Spinal cord (tissue), 10 donors: Measurements from ENCODE around the gene NFIB. TPM values are rescaled to one million over a fixed set of nuclear protein-coding genes. Genes with fewer than 3 reads are reported as not detected.

Source experiments
- DNase-seq, 6 donors: peaks; one replicate each; pipeline versions ENCODE4 v3.0.0 to v3.0.0-alpha.2; 2013 to 2015; ENCODE audit warnings: low spot score in 6 of 6, low read depth in 4 of 6
- H3K27ac ChIP-seq: one replicate; pipeline ENCODE4 v1.5.1; 2013; ENCODE audit warnings: low read depth, low read length, control low read depth
- H3K27me3 ChIP-seq: one replicate; pipeline ENCODE4 v1.6.1; 2013; ENCODE audit warnings: low read length; ENCODE audit not compliant: control insufficient read depth, insufficient read depth
- H3K36me3 ChIP-seq: one replicate; pipeline ENCODE4 v1.6.1; 2013; ENCODE audit warnings: low read length; ENCODE audit not compliant: control insufficient read depth, insufficient read depth
- H3K4me1 ChIP-seq: one replicate; pipeline ENCODE4 v1.6.1; 2013; ENCODE audit warnings: low read length; ENCODE audit not compliant: control insufficient read depth, insufficient read depth
- H3K4me3 ChIP-seq: one replicate; pipeline ENCODE4 v1.5.1; 2013; ENCODE audit warnings: low read depth, low read length, control low read depth
- H3K9me3 ChIP-seq: one replicate; pipeline ENCODE4 v1.6.1; 2013; ENCODE audit warnings: low read length; ENCODE audit not compliant: control insufficient read depth, insufficient read depth
- WGBS: methylation state at CpG from one replicate; pipeline ENCODE4 v1.1.5; 2013; ENCODE audit warnings: missing lambda C conversion rate; ENCODE audit not compliant: insufficient coverage; 5-methylcytosine and 5-hydroxymethylcytosine counted together
- polyA plus RNA-seq, 2 donors: library from polyadenylated mRNA; unstranded; fragments of 120-200 nt; gene quantifications; one replicate each; pipeline ENCODE4 v1.2.1, GENCODE V29; 2013; ENCODE audit not compliant: insufficient read length in 2 of 2
- total RNA-seq, 2 donors: library from RNA; depleted of rRNA in 1 of 2; stranded (reverse); fragments of 120-200 nt in 1 of 2; fragments of >200 nt in 1 of 2; gene quantifications; one replicate each; pipeline versions ENCODE4 v1.2.3 to v1.2.4, GENCODE V29; 2013 to 2014
- donor health status: healthy.

Gene NFIB
- total and polyA plus RNA-seq, 4 donors: 56.4 to 97.5 (median 90.0) TPM

DNA sequence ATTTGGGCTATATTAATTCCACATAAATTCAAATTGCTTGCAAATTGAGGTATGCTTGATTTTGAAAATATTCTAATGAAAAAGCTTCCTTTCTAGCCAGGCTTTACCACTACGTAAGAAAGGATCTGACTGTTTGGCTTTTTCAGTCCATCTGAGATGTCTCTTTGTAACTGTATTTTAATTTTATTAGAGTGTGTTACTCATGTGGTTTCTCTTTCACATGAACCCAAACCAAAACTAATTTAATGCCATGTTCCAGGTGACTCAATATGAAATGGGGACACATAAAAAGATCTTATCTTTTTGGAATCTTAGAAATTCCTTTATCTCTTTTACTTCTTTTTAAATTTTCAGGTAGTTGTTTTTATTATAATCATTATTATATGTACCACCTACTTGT lies 85.3 kb downstream of the NFIB start:
- H3K36me3 ChIP-seq: peaks cover 3% of the 10 kb centered on the region
- no peak overlapping the region for H3K4me3 ChIP-seq
- no peaks in the 10 kb centered on the region for H3K27me3 ChIP-seq
- WGBS: no CpG with 5 or more reads among the region's 1 CpG
- H3K9me3 ChIP-seq: no peaks in the 10 kb centered on the region
- H3K4me1 ChIP-seq: peaks cover 8% of the 10 kb centered on the region
- H3K27ac ChIP-seq: no peak overlapping the region
- no peak for DNase-seq

DNA sequence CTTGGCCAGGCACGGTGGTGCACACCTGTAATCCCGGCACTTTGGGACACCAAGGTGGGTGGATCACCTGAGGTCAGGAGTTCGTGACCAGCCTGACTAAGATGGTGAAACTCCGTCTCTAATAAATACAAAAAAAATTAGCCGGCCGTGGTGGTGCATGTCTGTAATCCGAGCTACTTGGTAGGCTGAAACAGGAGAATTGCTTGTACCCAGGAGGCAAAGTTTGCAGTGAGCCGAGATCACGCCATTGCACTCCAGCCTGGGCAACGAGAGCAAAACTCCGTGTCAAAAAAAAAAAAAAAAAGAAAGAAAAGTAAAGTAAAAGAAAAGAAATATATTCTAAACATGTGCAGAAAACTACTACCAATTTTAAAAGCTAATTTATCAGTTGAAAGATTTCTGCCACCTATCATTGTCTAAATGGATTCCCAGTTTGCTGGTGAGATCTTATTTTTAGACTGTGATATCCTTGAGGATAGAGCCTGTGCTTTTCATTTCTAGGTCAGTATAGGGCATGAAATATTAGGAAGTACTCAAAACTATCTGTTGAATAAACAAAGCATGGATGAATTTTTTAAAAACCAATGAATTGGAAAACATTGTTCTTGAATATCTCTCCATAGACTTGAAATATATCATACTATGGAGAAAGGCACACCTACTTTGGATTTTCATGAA lies 86.9 kb downstream of the NFIB start:
- Histone ChIP-seq H3K36me3 (peaks cover 3% of the 10 kb centered on the region), H3K9me3 (no peaks in the 10 kb centered on the region), H3K27ac (no peak overlapping the region), H3K4me3 (no peak overlapping the region), H3K27me3 (no peaks in the 10 kb centered on the region), H3K4me1 (peaks cover 8% of the 10 kb centered on the region)
- DNase-seq: no peak
- 100% methylated on average over 1 of the region's 11 CpGs for WGBS

DNA sequence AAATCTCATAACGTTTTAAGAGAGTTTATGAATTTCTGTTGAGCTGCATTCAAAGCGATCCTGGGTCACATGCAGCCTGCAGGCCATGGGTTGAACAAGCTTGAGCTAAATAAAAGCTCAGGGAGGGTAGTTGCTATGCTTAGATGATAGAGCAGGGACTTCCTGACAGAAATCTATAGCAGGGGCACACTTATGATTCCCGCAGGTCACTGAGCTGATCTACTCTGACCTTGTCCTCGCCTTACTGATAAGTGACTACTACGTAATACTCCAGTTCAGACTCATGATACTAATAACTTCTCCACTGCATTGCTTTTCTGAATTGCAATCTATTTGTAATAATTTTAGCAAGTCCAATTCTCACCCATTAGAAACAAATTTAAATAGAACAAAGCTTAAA lies 90.9 kb downstream of the NFIB start:
- Histone ChIP-seq H3K36me3 (peaks cover 3% of the 10 kb centered on the region), H3K4me1 (peaks cover 3% of the 10 kb centered on the region), H3K27ac (no peak overlapping the region), H3K27me3 (no peaks in the 10 kb centered on the region), H3K4me3 (no peak overlapping the region), H3K9me3 (no peaks in the 10 kb centered on the region)
- 67% methylated on average over 2 of the region's 5 CpGs for WGBS
- DNase-seq: no peak

DNA sequence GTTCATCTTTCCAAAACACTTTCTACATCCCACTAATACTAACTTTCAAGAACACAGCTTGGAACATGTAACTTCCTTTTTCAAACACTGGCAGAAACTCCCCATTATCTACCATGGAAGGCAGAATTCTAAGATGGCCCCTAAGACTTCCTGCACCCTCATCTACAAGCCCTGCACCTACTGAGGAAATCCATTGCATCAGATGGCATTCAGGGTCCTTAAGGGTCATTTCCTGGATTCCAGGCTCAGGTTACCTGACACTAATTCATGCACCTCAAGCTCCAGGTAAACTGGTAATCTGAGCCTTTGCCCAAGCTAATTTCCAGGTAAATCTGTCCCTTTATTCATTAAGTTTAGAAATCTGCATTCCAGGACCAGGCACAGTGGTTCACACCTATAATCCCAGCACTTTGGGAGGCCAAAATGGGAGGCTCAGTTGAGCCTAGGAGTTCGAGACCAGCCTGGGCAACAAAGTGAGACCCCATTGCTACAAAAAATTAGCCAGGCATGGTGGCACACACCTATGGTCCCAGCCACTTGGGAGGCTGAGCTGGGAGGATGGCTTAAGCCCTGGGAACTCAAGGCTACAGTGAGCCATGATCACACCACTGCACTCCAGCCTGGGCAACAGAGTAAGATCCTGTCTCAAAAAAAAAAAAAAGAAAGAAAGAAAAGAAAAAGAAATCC lies 91.6 kb downstream of the NFIB start:
- H3K4me3 ChIP-seq: no peak overlapping the region
- WGBS: 100% methylated on average over 1 of the region's 1 CpG

DNA sequence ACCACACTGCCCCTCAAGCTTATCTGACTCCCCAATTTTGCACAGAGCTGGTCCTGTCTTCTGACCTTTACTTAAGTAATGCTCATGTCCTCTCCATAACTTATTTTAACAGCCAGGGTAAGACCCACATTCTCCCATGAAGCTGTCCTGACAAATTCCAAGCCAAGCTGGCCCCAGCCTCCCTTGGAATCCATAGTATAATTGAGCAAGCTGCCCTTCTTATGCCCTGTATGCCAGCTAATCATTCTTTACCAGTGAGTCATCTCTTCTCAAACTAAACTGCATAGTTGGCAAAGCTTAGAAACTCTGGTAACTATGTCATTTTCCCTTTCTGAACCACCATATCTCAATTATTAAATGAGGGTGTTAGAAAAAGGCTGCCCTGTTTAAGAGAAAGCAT lies 92.4 kb downstream of the NFIB start:
- H3K36me3 ChIP-seq: peaks cover 3% of the 10 kb centered on the region
- no peak overlapping the region for H3K4me3 ChIP-seq
- DNase-seq: no peak
- peak overlapping the region; percentile 64 for H3K27ac ChIP-seq
- H3K9me3 ChIP-seq: no peaks in the 10 kb centered on the region
- H3K4me1 ChIP-seq: peaks cover 3% of the 10 kb centered on the region
- H3K27me3 ChIP-seq: no peaks in the 10 kb centered on the region

More for the DNA sequence above, 91.6 kb downstream of the NFIB start:
- Histone ChIP-seq H3K27ac (peak overlapping the region; percentile 64), H3K4me1 (peaks cover 3% of the 10 kb centered on the region), H3K9me3 (no peaks in the 10 kb centered on the region), H3K36me3 (peaks cover 3% of the 10 kb centered on the region), H3K27me3 (no peaks in the 10 kb centered on the region)
- DNase-seq: no peak

DNA sequence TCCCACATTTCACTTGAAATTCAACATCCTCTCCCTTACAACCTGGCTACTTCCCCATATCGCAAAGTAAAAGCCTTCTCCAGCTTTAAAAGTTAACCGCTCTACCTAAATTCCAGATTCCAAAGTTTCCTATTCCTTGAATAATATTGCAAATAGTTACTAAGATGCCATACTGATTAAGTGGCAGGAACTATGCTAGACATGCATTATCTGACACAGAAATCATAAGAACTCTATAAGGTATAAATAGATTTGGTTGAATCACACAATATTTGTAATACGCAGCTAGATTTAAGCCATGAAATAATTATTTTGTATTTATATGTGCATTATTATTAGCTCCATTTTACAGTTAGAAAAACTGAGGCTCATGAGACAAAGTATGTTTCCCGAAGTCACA lies 92.8 kb downstream of the NFIB start:
- H3K27ac ChIP-seq: no peak overlapping the region

DNA sequence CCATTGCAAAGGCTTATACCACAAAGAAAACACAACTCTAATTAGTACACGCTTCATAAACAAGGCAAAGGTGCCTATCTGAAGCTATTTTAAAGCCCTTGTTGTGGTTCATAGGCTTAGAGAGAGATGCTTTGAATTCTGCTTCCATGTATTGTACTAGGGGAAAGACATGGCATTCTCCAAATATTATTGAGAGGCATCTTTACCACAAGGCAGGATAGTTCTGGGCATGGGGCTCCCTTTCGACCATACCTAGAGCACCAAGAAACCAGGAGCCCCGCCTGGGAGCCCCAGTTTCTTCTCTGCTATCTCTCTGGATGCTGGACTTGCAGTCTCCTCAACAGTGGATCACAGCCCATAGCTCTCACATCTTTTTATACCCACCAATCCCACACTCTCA lies 93.7 kb downstream of the NFIB start:
- Histone ChIP-seq H3K9me3 (no peaks in the 10 kb centered on the region), H3K27me3 (no peaks in the 10 kb centered on the region), H3K36me3 (no peaks in the 10 kb centered on the region), H3K4me3 (no peak overlapping the region), H3K4me1 (peaks cover 3% of the 10 kb centered on the region), H3K27ac (no peak overlapping the region)
- WGBS: 93% methylated on average over 2 of the region's 3 CpGs
- DNase-seq: no peak

More for the DNA sequence above, 92.8 kb downstream of the NFIB start:
- peaks cover 3% of the 10 kb centered on the region for H3K4me1 ChIP-seq
- peaks cover under 1% of the 10 kb centered on the region for H3K36me3 ChIP-seq
- no peak overlapping the region for H3K4me3 ChIP-seq
- no peak for DNase-seq
- no peaks in the 10 kb centered on the region for H3K27me3 ChIP-seq
- H3K9me3 ChIP-seq: no peaks in the 10 kb centered on the region
- 89% methylated on average over 1 of the region's 4 CpGs for WGBS

DNA sequence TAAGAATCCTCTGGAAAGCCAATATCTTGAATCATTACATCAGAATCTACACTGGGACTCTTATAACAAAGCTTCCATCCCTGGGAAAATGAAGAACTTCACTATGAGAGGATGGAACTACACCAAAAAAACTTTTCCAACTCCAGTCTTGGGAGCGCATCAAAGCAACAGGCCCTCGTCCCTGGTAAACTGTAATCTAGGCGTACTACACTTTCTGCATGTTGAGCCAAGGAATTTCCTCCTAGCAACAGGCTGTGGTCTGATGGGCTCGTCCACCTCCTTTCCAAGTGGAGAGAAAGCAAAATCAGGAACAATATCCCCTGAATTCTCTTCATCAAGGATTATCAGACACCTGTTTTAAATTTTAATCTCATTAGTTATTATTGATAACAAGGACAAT lies 94.1 kb downstream of the NFIB start:
- WGBS: 27% methylated on average over 3 of the region's 4 CpGs
- Histone ChIP-seq H3K4me1 (peaks cover 3% of the 10 kb centered on the region), H3K27me3 (no peaks in the 10 kb centered on the region), H3K27ac (no peak overlapping the region), H3K9me3 (no peaks in the 10 kb centered on the region), H3K36me3 (no peaks in the 10 kb centered on the region), H3K4me3 (no peak overlapping the region)
- peak in 1 of 6 donors; percentile 68 for DNase-seq

DNA sequence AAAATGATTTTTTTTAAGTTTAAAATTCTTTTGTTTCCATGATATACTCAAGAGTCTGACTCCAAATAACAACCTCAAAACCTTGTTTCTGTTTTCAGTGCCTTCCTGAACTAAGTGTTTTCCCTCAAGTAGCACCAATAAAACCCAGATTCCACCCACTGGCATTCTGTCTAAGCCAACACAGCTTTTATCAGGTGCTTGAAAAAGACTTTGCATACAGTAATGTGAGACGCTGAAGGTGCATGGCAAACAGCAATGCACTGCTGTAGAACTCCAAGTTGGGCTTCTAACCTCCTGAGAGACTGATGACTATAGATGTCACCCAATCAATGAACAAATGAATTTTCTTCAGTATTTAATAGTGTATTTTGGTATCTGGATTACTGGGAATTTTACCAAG lies 95.7 kb downstream of the NFIB start:
- Histone ChIP-seq H3K27ac (no peak overlapping the region), H3K9me3 (no peaks in the 10 kb centered on the region), H3K27me3 (no peaks in the 10 kb centered on the region), H3K4me1 (peaks cover 3% of the 10 kb centered on the region), H3K4me3 (no peak overlapping the region), H3K36me3 (no peaks in the 10 kb centered on the region)
- DNase-seq: no peak
- WGBS: 67% methylated on average over 1 of the region's 1 CpG

DNA sequence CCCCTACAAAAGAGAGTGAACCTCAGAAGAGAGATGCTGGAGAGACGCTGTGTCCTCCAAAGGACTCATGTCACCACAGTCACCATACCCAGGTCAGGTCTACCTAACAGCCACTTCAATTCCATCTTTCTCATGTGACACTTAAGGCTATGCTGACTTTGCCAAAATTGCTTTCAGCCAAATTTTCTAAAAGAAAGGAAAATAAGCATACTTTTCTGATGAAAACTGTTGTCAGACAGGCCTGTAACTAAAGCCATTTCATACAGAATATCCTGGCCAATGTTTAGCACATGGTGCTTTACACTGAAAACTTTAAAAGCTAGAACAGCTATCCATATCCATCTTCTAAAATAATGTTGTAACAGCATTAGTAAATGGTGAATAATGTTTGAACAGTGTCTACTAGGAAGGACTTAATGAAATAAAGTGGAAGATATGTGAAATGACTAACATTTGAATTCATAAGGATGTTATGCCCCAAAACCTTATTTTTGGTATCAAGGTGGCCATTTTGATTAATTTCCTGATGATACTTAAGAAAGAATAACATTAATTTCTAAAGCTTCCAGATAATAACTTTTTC lies 97.2 kb downstream of the NFIB start:
- Histone ChIP-seq H3K4me3 (no peak overlapping the region), H3K9me3 (no peaks in the 10 kb centered on the region), H3K4me1 (peaks cover 3% of the 10 kb centered on the region), H3K27ac (no peak overlapping the region), H3K27me3 (no peaks in the 10 kb centered on the region), H3K36me3 (no peaks in the 10 kb centered on the region)
- no peak for DNase-seq
- 100% methylated on average over 1 of the region's 1 CpG for WGBS
